ENCODE results near the gene PELI1.
"Not testable (repeated sequence)": the region's sequence is repeated elsewhere in the genome, so short reads cannot be mapped to it uniquely, and the experiment has no call there.

Gene PELI1

GRCh38 chr2:64101141-64101591 lies 43.1 kb downstream of the PELI1 start:
- no peak overlapping the region for H3K4me3 ChIP-seq (ENCODE audit: control insufficient read depth, low read depth, low read length)
- no peak for TF ChIP-seq CTCF (IDR thresholded peaks at IDR 0.05; ENCODE audit: control insufficient read depth, insufficient read depth, low read depth, low read length, missing control alignments)
- DNase-seq (ENCODE audit: low read depth) = peak; percentile 34

- DNase-seq (ENCODE audit: low read depth); H3K4me3 ChIP-seq (ENCODE audit: control insufficient read depth, low read depth, low read length): not testable (repeated sequence)
Measured at GRCh38 chr2:64100584-64100983, 43.6 kb downstream of the PELI1 start.

GRCh38 chr2:64094663-64095382 lies 49.4 kb downstream of the PELI1 start:
- TF ChIP-seq CTCF (IDR thresholded peaks at IDR 0.05; ENCODE audit: control insufficient read depth, insufficient read depth, low read depth, low read length, missing control alignments) = no peak
- H3K4me3 ChIP-seq (ENCODE audit: control insufficient read depth, low read depth, low read length) = no peak overlapping the region
- no peak for DNase-seq (ENCODE audit: low read depth)

DNA sequence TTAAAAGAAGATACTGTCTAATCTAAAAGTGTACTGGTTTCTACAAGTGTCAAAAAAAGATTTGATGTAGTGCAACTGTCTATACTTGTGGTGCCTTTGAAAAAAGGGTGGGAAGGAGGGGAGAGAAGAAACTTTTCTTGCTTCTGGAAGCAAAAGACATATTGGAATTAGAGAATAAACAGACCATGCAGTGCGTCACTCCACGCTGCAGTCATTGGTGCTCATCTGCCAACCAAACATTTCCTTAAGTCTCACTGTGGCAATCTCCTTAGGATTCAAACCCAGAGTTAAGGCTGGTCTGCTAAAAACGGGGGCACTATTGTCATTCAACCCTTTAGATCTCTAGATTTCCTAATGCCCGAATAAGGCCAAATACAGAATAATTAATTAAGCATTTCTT lies 50.9 kb downstream of the PELI1 start:
- H3K4me3 ChIP-seq (ENCODE audit: control insufficient read depth, low read depth, low read length) = no peak overlapping the region
- no peak for DNase-seq (ENCODE audit: low read depth)
- TF ChIP-seq CTCF (IDR thresholded peaks at IDR 0.05; ENCODE audit: control insufficient read depth, insufficient read depth, low read depth, low read length, missing control alignments) = no peak

DNA sequence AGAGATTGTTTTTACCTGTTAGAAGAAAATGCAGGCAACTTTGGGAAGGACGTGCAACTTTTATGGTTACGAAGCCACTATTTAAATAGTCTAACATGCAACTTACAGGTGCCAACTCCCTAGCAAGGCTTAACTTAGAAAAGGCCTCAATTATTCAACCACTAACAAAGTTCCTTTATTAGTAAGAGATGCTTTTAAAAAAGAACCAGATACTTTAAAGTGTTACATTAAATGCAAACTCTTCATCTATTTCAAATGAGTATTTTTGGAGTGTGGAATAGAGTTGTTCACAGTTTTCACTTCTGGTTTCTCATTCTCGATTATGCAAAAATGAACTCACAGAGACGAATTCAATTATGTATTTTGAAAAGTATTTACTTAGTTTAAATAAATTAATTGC lies 51.7 kb downstream of the PELI1 start:
- no peak for TF ChIP-seq CTCF (IDR thresholded peaks at IDR 0.05; ENCODE audit: control insufficient read depth, insufficient read depth, low read depth, low read length, missing control alignments)
- DNase-seq (ENCODE audit: low read depth) = no peak
- H3K4me3 ChIP-seq (ENCODE audit: control insufficient read depth, low read depth, low read length) = no peak overlapping the region

- no peak for TF ChIP-seq CTCF (IDR thresholded peaks at IDR 0.05; ENCODE audit: control insufficient read depth, insufficient read depth, low read depth, low read length, missing control alignments)
- H3K4me3 ChIP-seq (ENCODE audit: control insufficient read depth, low read depth, low read length) = no peak overlapping the region
Measured at GRCh38 chr2:64090264-64090663, 54.0 kb downstream of the PELI1 start.

DNA sequence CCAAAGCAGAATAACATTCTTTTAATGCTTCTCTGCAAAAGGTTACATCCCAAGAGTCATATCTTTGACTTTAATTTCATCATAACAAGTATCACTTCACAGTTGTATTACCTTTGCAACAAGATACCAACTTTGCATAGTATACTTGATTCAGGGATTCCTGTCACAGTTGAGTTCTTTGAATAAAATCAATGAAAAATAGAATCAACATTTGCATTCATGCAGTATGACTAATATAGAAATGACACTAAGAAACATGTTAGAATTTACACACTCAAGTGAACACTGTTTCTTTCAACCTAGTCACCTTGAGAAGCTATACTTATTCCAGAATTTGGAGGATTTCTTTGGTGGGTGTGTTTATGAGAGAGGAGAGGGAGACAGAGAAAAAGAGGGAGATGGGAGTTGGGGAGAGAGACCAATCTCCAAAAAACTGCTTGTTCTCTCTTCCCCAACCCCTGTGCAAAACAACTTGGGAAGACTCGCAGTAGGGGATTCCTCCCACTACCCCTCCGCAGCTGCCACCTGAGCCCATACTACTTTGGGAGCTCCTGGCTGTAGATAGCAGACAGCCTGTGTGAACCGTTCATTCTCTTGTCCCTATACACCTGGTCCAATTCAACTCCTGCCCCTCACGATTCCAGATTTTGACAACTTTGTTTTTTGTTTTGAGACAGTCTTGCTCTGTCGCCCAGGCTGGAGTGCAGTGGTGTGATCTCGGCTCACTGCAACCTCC lies 57.7 kb downstream of the PELI1 start:
- DNase-seq (ENCODE audit: low read depth) = no peak
- TF ChIP-seq CTCF (IDR thresholded peaks at IDR 0.05; ENCODE audit: control insufficient read depth, insufficient read depth, low read depth, low read length, missing control alignments) = no peak
- H3K4me3 ChIP-seq (ENCODE audit: control insufficient read depth, low read depth, low read length) = no peak overlapping the region

More at GRCh38 chr2:64090264-64090663, 54.0 kb downstream of the PELI1 start:
- no peak for DNase-seq (ENCODE audit: low read depth)
